GM18520 (cell line): ENCODE results near the gene MINDY4.
"Not testable (repeated sequence)": the region's sequence is repeated elsewhere in the genome, so short reads cannot be mapped to it uniquely, and the experiment has no call there.

Experiments used
- ATAC-seq: cut with Tn5 transposase; IDR thresholded peaks from one replicate; pipeline ENCODE4 v1.9.1; 2021; ENCODE audit not compliant: unreplicated experiment

The MINDY4 gene

DNA sequence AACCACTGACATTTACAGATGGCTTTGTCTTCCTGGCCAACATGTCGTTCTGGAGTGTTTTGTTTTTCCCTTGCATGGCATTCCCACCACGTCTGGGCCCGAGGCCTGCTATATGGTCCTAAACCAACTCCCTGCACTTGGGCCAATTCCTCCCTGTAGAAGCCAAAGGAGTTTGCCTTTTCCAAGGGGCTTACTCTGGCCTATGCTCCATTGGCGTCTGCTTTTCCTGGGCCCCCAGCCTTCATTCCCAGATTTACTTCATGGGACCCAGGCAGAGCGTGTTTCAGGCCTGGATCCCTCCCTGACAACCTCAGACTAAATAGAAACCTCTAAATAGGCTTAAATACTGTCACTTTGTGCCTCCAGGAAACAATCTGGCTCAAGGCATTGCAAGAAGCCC lies 60.7 kb downstream of the MINDY4 start:
- no peak for ATAC-seq

GRCh38 chr7:30834017-30834674 lies 62.9 kb downstream of the MINDY4 start:
- not testable (repeated sequence) for ATAC-seq

- no peak for ATAC-seq
Measured at GRCh38 chr7:30835396-30835915, 64.2 kb downstream of the MINDY4 start.

GRCh38 chr7:30836991-30837390 lies 65.8 kb downstream of the MINDY4 start:
- no peak for ATAC-seq

DNA sequence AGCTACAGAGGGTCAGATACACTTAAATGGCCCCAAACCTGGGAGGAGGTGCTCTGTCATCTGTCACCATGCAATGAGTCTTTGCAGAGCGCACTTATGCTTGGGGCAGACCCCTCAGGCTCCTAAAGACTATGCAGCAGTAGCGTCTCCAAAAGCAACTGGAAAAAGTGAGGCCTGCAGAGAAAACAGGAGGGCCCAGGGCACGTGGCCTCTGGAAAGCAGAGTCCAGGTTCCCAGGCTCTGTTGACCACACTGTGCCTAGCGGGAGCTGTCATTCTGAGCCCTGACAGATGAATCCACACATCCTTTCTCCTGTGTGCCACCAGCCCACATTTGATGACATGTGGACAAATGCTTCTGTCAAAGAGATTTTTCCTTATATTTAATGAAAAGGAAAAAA lies 66.4 kb downstream of the MINDY4 start:
- no peak for ATAC-seq

DNA sequence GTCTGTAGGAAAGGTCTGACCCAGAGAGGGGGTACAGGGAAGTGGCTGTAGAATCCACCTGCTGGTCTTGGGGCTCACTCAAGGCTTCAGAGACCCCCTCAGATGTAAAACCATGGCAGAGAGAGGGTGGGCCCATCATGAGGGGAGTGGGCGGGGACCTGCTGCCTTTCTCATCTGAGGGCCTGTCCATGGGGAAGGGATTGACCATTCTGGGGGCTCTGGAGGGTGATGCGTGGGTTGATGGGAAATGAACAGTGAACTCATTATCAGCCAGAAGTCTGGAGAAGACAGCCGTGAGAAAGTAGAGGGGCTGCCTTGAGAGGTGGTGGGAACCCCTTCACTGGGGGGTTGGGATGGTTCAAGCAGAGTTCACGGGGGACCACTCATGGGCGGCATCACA lies 66.8 kb downstream of the MINDY4 start:
- no peak for ATAC-seq

DNA sequence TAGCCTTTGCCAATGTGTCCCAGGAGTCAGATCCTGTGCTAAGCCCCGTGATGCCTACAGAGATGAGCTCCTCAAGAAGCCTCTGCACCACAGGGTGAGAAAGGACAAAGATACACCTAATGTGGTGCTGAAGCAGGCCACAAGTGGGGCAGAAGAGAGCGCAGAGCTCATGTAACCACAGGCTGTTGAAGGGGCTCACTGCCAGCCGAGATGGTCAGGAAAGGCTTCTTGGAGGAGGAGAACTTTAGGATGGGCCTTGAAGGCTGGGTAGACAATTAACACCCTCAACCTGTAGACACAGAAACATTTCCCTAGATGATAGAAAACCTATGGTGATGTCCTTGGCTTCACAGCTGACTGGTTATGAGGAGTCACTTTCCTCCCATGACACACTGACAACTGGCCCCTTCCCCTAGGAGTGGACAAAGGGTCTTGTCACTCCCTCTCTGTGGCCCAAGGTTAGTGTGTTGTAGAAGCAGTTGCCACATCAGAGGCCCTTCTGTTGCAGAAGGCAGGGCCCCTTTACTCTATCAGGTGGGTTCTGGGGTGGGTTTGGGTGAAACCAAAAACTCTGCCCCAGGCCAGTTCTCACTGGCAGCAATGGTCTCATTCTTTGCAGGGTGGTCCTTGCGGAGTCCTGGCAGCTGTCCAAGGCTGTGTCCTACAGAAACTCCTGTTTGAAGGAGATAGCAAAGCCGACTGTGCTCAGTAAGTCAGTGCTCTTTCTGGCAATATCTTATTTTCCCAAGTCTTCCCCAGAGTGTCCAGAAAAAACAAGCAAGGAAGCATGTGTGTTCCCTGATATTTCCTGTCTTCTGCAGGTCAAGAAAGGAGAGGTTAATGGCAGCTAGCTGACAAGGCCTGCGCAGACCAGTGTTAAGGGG lies 69.2 kb downstream of the MINDY4 start:
- no peak for ATAC-seq

GRCh38 chr7:30841025-30841735 lies 70.0 kb downstream of the MINDY4 start:
- ATAC-seq: no peak

- no peak for ATAC-seq
Measured at GRCh38 chr7:30841801-30842541, 70.8 kb downstream of the MINDY4 start.

DNA sequence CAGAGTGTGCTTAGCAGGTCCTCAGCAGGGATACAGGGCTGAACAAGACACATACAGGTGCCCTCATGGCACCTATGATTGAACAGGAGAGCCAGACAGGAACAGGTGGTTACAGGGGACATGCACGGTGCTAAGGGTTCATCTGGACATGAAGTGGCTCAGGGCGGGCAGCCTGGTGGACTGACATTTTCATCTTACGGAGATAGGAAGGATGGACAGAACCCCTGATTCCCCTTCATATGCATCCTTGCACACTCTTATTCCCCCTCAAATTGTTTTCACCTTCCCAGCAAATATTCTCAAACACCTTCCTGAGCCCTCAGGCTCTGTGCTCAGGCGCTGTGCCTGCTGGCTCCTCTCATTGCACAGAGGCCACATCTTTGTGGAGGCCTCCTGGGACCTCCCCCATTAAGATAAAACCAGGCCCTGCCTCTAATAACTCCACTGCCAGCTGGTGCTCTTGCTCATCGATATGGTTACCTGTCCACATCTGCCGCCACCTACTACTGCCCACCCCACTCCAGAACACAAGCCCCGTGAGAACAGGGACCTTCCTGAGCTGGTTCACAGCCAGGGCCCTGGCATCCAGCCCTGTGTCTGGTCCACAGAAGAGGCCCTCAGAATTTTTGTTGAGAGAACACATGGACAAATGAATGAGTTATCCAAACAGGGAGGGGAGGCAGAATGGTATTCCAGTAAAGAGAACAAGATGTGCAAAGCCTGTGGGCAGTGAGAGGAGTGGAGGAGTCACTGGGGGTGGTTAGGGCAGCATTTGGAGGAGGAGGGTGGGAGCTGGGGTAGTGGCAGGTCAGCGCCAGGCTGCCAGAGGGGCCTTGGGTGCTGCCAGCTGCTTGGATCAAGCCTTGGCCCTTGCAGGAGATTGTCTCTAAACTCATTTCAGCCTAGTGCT lies 71.6 kb downstream of the MINDY4 start:
- no peak for ATAC-seq

GRCh38 chr7:30843741-30844482 lies 72.7 kb downstream of the MINDY4 start:
- no peak for ATAC-seq

DNA sequence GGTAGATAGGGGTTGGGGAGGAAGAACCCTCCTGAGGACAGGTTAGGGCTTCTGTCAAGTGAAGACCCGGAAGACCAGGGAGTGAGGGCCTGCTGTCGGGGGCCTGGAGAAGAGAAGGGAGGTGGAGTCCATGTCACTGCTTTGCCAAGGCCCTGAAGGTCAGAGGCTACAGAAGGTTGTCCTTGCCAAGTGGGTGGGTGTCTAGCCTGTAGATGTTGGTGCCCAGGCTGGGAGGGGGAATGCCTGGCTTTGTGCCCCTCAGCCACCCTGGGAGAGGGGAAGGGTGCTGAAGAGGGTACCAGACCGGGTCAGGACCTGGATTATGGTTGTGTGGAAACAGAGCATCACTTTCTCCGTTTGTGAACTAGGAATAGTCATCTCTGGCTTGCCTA lies 73.3 kb downstream of the MINDY4 start:
- ATAC-seq: no peak

DNA sequence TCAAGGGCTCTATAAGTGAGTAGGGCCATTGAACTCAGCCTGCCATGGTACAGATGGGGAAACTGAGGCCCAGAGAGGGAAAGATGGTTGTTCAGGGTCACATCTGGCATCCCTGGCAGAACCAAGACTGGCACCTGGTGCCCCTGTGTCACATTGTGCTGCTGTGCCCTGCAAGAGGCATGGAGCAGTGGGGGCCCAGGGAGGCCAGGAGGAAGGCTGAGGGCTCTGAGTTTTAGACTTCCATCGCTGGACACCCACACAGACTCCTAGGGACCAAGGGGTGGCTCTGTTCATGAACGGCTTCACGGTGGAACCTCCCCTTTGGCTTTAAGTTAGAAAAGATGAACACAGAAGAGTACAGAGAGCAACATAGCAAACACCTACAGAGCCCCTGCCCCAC lies 73.7 kb downstream of the MINDY4 start:
- no peak for ATAC-seq

DNA sequence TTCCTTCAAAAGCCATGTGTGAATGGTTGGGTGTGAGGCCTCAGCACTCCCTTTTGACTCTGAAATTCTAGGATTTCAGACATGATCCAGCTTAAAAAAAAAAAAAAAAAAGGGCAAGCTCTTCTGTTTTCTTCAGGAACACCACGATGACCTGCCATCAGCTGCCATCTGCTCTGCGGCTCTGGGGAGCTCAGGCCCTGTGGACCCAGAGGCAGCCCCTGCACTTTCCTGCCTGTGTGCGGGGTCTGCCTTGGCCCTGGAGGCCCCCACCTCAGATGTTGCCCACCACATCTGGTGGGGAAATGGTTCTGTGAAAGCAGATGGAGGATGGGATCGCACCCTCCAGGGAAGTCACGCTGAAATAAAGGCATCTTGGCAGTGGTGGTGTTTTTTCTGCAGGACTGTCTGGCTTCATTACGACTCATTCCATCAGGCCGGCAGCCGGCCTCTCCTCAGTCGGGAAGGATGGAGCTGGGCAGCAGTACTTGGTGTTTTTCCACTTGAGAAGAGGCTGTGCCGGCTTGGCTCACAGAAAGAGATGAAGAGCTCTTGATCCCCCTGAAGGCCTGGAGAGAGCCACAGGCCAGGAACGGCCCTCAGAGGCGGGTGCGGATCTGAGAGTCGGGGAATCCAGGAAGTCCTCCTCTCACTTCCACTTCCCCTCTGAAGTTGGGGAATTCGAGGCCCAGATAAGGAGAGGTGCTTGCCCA lies 74.4 kb downstream of the MINDY4 start:
- no peak for ATAC-seq

DNA sequence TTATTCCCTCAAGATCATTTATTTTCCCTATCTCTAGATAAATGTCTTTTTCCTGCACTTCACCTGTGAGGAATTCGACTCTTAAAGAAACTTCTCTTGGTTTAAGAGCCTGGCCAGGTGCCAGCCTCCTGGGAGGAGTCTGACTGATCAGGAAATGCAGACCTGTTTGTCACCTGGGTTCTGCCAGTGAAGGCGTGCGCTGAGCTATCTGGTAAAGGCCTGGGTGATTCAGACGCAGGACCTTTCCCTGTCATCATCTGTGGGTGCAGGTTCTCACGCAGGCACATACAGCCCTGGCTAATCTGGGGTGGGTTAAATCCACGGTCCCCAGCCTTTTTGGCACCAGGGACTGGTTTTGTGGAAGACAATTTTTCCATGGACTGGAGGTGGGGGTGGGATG lies 75.2 kb downstream of the MINDY4 start:
- ATAC-seq: no peak

- no peak for ATAC-seq
Measured at GRCh38 chr7:30848121-30848855, 77.1 kb downstream of the MINDY4 start.

DNA sequence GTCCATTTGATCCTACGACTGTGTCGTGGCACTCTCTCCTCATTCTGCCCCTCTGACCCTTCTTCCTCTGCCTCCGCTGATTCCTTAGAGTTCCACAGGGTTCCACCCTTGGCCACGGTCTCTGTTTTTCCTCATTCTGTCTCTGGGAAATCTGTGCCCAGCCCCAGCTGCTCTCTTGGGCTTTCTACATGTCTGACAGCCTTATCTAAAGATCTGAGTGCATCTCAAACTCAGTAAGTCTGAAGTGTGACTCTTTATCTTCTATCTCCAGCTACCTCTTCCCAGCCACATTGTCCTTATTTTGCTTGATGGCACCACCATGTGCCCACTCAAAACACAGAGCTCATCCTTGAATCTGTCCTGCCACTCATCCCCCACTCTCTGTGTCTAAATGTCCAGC lies 78.3 kb downstream of the MINDY4 start:
- no peak for ATAC-seq

DNA sequence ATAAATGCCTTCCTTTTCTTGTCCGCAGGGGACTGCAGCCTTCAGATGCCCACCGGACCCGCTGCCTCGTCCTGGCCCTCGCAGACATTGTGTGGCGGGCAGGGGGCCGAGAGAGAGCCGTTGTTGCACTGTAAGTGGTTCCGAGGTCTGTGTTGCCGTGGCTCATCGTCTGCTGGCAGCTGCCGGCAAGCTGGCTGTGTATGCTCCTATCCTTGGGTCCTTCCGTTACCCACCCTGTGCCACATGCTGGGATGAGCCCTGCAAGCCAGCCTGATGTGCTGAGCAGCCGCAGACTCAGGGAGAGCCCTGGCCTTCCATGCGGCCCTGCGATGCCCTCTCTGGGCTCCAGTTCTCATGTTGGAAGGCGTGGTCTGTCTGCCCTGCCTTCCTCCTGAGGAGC lies 79.2 kb downstream of the MINDY4 start:
- ATAC-seq: no peak
